GM19372 (cell line): ENCODE data around the gene CCDC198.

Experiments
- ATAC-seq: cut with Tn5 transposase; IDR thresholded peaks from one replicate; pipeline ENCODE4 v1.9.1; 2021; ENCODE audit warnings: mild to moderate bottlenecking, low read depth, moderate library complexity; ENCODE audit not compliant: unreplicated experiment

CCDC198 gene, protein sequence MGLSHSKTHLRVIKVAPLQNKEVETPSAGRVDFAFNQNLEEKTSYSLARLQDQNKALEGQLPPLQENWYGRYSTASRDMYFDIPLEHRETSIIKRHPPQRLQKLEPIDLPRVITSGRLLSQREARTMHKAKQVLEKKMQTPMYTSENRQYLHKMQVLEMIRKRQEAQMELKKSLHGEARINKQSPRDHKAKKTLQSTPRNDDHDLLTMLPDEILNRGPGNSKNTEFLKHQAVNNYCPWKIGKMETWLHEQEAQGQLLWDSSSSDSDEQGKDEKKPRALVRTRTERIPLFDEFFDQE

DNA sequence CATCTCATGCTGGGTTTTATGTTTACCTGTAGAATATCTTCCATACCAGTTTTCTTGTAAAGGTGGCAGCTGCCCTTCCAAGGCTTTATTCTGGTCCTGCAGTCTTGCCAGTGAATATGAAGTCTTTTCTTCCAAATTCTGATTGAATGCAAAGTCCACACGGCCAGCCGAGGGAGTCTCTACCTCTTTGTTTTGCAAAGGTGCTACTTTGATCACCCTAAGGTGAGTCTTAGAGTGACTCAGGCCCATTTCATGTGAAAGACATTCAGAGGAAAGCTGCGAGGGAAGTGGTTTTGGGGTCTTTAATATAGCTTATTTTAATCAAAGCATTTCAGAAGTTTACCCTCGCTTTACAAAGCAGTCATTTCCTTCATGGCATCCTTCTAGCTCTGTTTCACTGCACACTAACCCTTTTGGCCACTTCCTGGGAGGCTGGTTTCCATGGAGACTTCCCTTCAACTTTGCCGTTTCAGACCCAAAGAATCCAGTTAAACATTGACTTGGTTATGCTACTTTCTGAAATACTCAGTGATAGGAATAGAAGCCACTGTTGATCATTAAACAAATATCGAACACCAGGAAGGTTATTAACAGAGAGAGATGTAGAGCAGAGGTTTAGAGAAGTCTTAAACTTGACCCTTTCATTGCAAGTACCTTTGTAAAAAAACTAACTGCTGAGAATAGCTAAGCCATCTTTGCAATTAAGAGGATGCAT is at the start of gene CCDC198:
Gene CCDC198, minus strand, starts transcription at position 391 of the 715 bp plus-strand sequence. Its CDS starts 142 bp downstream, at position 249.
- peak; percentile 64 for ATAC-seq

DNA sequence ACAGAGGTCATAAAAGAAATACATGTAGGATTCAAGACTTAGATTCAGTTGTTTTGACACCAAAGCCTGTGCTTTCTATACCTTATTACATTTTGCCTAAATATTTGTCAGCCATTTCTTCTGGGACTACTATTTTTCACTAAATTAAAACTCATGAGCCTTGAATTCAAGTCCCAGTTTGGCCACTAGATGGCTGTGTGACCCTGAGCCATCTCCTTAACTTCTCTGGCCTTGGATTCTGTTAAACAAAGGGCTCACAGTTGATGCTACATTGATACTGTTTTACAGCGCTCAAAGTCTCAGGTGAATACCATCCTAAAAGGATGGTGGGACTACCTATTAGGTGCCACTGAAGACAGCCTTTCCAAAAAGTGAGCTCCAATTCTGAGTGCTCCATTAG is 39.6 kb upstream of the CCDC198 start:
- ATAC-seq, result no peak

DNA sequence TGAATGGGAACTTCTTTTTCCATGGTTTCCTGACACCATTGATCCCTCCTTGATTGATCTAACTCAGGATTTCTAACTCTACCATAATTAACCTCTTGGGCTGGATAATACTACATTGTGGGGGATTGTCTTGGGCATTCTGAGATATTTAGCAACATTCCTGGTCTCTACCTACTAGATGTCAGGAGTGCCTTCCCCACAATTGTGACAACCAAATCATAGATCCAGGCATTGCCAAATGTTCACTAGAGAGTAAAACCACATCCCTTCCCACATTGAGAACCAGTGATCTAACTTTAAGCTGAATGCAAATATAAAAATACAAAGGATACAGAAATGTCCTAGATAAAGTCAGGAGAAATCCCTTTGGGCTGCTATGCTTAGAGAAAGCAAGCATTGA is 36.9 kb upstream of the CCDC198 start:
- ATAC-seq, result no peak

DNA sequence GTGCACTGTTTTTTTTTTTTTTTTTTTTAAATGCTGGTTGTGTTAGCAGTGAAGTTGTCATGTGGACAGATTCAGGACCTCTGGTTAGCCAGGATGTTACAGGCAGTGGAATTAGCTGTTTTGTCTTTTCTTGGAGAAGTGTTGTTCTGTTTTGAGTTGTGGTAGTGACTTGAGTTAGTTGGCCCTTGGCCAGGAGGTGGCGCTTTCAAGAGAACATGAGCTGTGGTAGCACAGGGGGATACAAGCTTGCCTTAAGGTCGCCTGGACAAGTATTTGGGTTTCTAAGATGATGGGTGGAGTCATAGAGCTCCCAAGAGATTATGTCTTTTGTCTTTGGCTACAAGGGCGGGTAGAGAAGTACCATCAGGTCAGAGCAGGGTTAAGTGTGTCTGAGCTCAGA is 33.3 kb upstream of the CCDC198 start:
- no peak for ATAC-seq

DNA sequence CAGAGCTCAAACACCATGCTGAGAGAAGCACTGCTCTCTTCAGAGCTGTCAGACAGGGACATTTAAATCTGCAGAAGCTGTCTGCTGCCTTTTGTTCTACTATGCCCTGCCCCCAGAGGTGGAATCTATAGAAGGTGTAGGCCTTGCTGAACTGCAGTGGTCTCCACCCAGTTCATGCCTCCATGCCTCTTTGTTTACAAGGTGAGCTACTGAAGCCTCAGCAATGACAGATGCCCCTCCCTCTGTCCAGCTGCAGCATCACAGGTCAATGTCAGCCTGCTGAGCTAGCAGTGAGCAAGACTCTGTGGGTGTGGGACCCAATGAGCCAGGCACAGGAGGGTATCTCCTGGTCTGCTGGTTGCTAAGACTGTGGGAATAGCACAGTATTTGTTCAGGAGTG is 25.4 kb upstream of the CCDC198 start:
- no peak for ATAC-seq

DNA sequence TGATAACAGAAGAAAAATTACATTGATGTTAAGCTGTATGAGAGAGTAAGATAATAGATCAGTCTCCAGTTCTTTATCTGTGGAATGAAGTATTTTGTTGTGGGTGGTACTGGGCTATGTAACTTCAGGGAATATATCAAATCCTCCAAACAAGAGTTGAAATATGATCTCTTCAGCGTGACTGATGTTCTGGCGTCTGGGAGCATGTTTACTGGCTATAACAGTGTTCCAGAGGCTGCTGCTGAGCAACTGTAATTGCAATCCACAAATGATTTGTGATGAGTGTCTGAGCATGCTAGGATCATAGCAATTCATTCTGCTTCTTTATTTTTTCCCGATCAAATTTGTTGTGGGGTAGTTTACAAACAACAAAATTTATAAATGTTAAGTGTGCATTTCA is 18.6 kb upstream of the CCDC198 start:
- no peak for ATAC-seq

DNA sequence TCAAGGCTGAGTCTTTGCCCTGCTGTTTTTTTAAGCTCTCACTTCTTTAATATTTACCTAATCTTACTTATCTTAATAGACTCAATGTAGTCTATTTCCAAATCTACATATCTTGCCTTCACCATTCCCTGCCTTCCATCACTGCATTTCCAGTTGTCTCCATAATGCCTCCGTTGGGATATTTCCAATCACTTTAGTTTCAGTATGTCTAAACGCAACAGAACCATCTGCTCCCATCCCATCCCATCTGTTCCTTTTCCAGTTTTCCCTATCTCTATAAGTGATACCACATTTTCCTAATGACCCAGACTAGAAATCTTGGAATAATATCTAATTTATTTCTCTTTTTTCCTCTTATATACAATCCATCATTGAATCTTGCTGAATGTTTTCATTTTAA is 15.1 kb upstream of the CCDC198 start:
- no peak for ATAC-seq

DNA sequence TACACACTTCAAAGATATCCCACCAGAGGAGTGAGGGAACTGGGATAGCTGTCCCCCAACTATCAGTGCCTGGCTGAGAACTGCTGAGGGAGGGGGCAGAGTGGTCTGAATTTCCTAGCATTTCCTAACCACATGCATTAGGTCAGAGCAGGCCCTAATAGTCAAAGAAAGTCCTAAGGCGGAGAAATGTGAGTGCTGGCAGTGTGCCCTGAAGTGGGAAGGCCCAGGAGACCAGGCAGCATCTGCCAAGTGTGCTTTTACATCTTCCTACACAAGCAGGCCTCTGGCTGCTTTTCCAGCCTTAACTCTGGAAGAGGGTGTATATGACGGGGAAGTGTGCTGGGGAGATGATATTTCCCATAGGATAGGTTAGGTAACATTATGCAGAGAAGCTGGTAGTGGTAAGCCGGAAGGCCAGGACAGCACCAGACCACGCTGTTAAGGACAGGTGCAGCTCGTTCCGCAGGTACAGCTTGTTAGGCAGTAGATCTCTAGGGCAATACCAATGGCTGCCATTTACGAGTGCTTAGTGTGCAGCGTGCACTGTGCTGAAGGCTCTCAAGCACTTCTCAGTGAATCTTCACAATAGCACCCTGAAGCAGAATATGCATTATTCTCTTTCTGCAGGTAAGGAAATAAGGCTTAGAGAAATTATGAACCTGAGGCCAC is 9.1 kb upstream of the CCDC198 start:
- ATAC-seq, result no peak

DNA sequence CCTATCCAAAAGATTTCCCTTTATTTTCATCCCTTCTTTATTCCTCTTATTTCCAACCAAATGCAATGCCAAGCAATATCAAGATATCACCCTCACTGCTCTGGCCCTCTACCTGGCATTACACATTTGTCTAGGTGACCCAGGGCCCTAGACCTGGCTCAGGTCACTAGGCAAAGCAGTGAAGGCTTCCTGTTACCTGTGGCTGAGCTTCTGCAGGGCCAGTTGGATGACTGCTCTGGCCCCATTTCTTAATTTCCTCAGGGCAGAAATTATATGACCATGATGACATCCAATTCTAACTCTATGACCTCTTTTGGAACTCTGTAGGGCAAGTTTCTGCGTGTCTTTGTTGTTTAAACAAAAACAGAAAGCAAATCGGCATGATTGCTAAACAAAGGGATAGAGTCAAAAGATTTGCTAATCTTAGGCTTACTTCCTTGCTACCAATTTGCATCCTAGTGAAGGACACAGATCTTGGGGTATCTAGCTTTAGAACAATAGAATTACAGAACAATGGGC is 7.4 kb upstream of the CCDC198 start:
- no peak for ATAC-seq

DNA sequence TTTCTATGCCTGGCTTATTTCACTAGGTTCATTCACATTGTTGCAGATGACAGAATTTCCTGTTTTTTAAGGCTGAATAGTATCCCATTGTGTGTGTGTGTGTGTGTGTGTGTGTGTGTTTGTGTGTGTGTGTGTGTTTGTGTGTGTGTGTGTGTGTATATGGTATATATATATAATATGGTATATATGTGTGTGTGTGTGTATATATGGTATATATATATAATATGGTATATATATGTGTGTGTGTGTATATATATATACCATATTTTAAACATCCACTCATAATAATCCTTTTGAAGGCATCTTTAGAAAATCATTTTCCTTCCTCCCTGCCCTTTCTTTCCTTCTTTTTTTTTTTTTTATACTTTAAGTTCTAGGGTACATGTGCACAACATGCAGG is 5.0 kb upstream of the CCDC198 start:
- no peak for ATAC-seq

DNA sequence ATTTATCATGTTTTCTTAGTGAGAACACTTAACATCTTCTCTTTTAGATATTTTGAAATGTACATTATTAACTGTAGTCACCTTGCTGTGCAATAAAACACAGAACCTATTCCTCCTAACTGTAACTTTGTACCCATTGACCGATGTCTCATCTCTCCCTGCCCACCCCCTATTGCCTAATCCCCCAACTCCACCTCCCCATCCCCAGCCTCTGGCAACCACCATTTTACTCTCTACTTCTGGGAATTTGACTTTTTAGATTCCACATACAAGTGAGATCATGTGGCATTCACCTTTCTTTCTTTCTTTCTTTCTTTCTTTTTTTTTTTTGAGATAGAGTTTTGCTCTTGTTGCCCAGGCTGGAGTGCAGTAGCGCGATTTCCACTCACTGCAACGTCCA is 4.4 kb upstream of the CCDC198 start:
- ATAC-seq, result no peak

DNA sequence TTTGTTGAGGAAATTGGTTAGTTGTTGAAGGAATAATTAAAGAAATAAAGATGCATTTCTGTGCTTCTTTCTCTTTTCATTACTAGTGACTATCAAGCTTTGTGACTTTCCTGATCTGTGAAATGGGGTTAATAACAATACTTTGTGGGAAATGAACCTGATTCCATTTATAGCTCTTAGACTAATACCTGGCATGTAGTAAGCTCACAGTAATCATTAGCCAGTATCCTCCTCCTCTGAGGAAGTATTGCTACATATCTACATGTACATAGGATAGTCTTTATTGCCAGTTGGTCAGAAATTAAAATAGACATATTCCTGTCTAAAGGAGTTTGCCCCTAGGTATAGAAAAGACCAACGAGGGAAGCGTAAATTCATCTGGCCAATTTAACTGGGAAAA is 1.8 kb upstream of the CCDC198 start:
- ATAC-seq, result peak; percentile 32

DNA sequence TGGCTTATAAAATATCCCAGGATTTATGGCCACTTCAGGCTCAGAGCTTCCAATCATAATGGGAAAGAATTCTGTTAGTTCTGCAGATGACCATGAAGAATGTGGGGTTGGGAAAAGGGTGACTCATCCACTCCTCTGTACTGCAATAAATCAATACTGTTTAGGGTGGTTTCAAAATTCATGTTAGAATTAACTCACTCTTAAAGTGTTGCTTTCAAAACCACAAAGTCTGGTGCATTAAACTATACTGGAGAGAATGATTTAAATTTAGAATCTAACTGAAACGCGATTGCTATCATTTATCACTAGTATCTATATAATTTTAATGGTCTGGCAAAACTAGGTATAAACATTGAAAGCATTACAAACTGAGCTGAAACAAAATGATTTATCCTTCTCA is 798 bp downstream of the CCDC198 start:
- ATAC-seq, result no peak

DNA sequence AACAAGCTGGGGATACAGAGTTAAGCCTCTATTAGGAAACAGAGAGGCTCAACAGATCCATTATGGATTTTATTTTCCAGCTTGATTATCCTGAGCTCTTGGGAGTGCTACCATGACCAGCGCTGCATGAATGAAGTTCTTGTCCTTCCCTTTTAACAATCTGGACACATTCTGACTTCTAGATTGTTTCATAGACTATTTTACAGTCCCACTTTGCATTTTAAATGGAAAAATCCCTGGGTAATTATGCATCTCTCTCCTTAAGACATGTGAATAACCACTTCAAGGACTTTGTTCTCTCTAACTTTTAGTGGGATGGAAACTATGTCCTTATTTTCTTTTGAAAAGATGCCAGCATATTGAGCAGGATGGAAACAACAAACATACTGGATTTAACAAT is 2.0 kb downstream of the CCDC198 start:
- no peak for ATAC-seq

DNA sequence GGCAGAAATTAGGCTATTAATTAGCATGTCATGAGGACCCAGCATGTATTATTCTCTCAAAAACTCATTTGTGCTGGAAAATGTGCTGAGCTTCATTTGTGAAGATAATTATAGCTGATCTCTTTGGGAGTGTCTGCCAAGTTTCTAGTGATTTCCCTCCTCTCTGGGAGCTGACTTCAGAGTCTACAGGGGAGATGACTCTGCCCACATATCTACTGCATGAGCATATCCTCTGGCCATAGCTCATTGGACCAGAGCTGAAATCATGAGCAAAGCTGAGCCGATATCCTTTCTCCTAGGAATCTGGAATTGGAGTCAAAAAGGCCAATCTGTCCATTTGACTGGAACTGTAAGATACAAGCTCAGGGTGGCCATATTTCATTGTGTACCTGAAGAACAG is 5.9 kb downstream of the CCDC198 start:
- no peak for ATAC-seq

DNA sequence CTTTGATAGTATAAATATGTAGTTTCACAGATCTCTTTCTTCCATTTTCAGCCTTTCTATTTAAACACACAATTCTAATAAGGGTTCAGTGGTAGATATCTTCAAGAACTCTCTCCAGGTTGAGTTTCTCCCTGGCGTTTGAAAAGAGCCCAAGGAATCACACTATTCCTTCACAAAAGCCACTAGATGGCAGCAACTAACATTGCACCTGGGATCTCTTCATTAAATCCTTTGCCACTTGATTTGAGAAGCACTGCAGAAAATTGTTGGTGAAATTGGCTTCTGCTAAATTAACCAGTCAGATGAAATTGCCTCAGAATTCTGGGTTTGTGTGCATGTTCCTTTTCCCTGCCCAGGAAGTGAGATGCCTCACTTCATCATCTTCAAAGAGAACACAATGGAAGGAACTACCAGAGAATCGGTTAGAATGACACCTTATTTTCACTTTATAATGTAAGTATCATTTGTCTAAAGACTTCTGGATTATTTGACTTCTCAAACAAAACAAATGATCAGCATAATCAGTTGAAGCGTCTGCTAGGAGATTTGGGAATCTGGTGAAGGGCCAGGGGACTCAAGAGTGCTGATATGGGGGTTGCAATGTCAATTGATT is 6.8 kb downstream of the CCDC198 start:
- ATAC-seq, result no peak

DNA sequence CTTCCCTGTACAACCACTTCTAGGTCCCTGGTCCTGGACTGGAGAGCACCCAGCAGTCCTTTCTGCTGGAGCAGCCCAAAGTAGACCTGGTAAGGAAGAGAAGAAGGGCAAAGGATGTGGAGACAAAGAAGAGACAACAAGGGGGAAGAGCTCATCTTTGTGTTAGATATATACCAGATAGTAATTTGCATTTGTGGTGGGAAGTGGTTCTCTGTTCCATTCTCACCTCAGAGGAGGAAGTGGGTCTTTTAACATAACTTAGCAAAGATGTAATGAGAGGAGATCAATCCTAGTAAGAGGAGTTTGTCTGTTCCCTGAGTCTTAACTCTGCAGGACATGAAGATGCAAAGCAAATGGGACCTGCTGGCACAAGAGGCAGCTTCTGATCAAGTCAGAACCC is 8.0 kb downstream of the CCDC198 start:
- ATAC-seq, result peak; percentile 99

DNA sequence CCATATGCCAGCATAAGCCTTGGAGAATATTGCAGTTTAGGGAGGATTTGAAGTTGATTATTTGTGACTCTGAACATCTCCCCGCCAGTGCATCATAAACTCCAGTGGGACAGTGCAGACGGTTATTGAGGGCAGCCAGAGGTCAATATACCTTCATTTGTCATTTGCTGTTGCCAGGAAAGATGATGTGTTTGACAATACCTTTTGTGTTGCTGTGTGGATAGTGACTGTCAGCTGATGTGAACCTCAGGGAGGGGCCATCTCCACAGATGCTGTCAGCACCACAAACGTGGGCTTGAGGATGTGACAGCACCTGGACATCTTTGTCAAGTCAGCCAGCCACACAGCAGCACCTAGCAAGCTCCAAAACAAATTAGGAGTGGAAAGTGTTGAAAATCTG is 11.5 kb downstream of the CCDC198 start:
- ATAC-seq, result no peak

DNA sequence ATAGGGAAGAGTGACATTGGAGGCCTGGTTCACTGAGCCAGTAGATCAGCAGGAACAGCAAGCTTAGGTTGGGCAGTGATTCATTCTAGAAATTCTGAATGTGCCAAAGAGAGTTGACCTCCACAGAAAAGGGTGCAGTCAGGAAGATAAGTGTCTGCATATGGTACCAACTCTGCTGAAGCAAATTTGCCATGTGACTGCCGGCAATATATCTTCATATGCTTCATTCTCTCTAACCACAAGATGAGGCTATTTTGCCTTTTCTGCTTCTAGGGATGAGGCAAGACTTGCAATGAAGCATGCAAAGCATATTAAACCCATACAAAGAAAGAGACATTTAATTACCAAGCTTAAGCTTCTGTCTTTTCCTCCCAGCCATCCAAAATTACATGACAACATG is 13.6 kb downstream of the CCDC198 start:
- no peak for ATAC-seq

DNA sequence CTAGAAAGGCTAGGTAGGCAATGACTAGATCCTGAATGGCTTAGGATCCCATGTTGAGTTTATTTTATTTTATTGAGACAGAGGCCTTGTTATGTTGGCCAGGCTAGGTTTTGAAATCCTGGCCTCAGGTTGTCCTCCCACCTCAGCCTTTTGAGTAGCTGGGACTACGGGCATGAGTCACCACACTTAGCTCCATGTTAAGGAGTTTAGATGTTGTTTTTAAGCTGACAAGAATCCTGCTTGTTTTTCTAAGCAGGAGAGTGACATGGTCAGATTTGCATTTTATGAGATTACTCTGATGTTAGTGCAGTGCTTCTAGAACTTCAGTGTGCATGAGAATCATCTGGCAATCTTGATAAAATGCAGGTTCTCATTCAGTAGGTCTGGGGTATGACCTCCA is 14.5 kb downstream of the CCDC198 start:
- ATAC-seq, result no peak

DNA sequence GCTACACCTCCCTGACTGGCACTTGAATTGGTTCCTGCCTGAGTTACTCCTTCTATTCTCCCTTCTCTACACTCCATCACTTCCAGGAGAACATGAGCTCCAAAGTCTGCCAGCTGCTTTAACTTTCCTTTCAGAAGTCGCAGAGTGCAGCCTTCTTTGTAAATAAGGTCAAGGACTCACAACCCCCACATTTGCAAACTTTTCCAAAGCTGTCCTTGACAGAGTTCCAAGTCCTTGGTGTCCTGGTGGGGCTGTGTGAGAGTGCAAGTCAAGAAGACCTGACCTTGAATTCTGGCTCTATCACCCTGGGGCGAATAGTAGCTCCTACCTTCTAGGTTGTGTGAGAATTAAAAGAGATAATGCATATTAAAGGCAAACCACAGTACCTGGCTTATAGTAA is 15.6 kb downstream of the CCDC198 start:
- no peak for ATAC-seq
